HepG2 (cell line): ENCODE measurements around the gene SATB2. TPM values are rescaled to one million over a fixed set of nuclear protein-coding genes. Genes with fewer than 3 reads are reported as not detected.

Experiments
- ADNP ChIP-seq: sonication (generic); formaldehyde crosslinking; IDR thresholded peaks from 2 replicates; pipeline ENCODE4 v1.4.0; 2020; ENCODE audit warnings: missing genetic modification reagents
- ATRX ChIP-seq: sonication (generic); formaldehyde crosslinking; IDR thresholded peaks from 2 replicates; pipeline ENCODE4 v1.4.0; 2020; ENCODE audit warnings: missing genetic modification reagents, borderline replicate concordance
- BCL6 ChIP-seq: IDR thresholded peaks from 2 replicates; pipeline ENCODE4 v1.6.1; 2016; ENCODE audit warnings: missing genetic modification reagents, missing compliant biosample characterization
- CBX5 ChIP-seq: sonication (generic); formaldehyde crosslinking; IDR thresholded peaks from 2 replicates; pipeline ENCODE4 v1.4.0; 2020; ENCODE audit warnings: missing genetic modification reagents, borderline replicate concordance
- CHD4 ChIP-seq: fragments of 200-600 bp; sonication (generic); IDR thresholded peaks from 2 replicates; pipeline ENCODE4 v1.7.0; 2017; ENCODE audit warnings: mild to moderate bottlenecking, low read length, borderline replicate concordance
- FIP1L1 ChIP-seq: fragments of 200-400 bp; formaldehyde crosslinking; IDR thresholded peaks from 2 replicates; pipeline ENCODE4 v1.6.1; 2018; ENCODE audit warnings: low read depth, mild to moderate bottlenecking, low read length, moderate library complexity, borderline replicate concordance; ENCODE audit not compliant: insufficient read depth
- MTA1 ChIP-seq: sonication (generic); formaldehyde crosslinking; IDR thresholded peaks from 2 replicates; pipeline ENCODE4 v1.4.0; 2020; ENCODE audit warnings: missing genetic modification reagents, mild to moderate bottlenecking, borderline replicate concordance
- MZF1 ChIP-seq: sonication (generic); formaldehyde crosslinking; IDR thresholded peaks from 2 replicates; pipeline ENCODE4 v1.8.1; 2023; ENCODE audit warnings: mild to moderate bottlenecking, missing genetic modification reagents, borderline replicate concordance
- NCOR1 ChIP-seq: fragments of 200-600 bp; sonication (generic); IDR thresholded peaks from 2 replicates; pipeline ENCODE4 v1.7.0; 2017; ENCODE audit warnings: antibody characterized with exemption, low read length, borderline replicate concordance
- NFE2 ChIP-seq: sonication (generic); formaldehyde crosslinking; IDR thresholded peaks from 2 replicates; pipeline ENCODE4 v1.4.0; 2020; ENCODE audit warnings: missing genetic modification reagents
- NR2F1 ChIP-seq, 2 experiments: fragments of 450-650 bp in 1 of 2; formaldehyde crosslinking in 1 of 2; IDR thresholded peaks; 2 replicates each; pipeline versions ENCODE4 v1.5.0 to v1.6.1; 2016 to 2020; ENCODE audit warnings: mild to moderate bottlenecking in 1 of 2, missing compliant biosample characterization in 1 of 2, missing genetic modification reagents in 1 of 2, moderate library complexity in 1 of 2
- PAF1 ChIP-seq: IDR thresholded peaks from 2 replicates; pipeline ENCODE4 v1.6.1; 2016; ENCODE audit warnings: missing genetic modification reagents, missing compliant biosample characterization
- PCBP1 ChIP-seq: fragments of 200-400 bp; formaldehyde crosslinking; IDR thresholded peaks from 2 replicates; pipeline ENCODE4 v1.6.1; 2017; ENCODE audit warnings: mild to moderate bottlenecking, low read depth, low read length, borderline replicate concordance
- POLR2A ChIP-seq, 2 experiments: IDR thresholded peaks; 2 replicates each; pipeline ENCODE4 v1.6.1; 2011; ENCODE audit warnings: low read depth in 2 of 2, low read length in 2 of 2, mild to moderate bottlenecking in 1 of 2, moderate library complexity in 1 of 2; ENCODE audit not compliant: insufficient read depth in 1 of 2
- PRPF4 ChIP-seq: fragments of 200-400 bp; formaldehyde crosslinking; IDR thresholded peaks from 2 replicates; pipeline ENCODE4 v1.6.1; 2016; ENCODE audit warnings: low read length, low read depth; ENCODE audit not compliant: poor library complexity, severe bottlenecking
- RFX3 ChIP-seq: IDR thresholded peaks from 2 replicates; pipeline ENCODE4 v1.6.1; 2016; ENCODE audit warnings: missing biosample characterization, missing genetic modification reagents
- SRSF9 ChIP-seq: fragments of 200-400 bp; formaldehyde crosslinking; IDR thresholded peaks from 2 replicates; pipeline ENCODE4 v1.6.1; 2018; ENCODE audit warnings: borderline replicate concordance, mild to moderate bottlenecking, low read depth, low read length; ENCODE audit not compliant: insufficient read depth, poor library complexity, severe bottlenecking
- TRIM24 ChIP-seq: sonication (generic); formaldehyde crosslinking; IDR thresholded peaks from 2 replicates; pipeline ENCODE4 v1.8.0; 2022; ENCODE audit warnings: mild to moderate bottlenecking, missing genetic modification reagents
- ZKSCAN5 ChIP-seq: sonication (generic); formaldehyde crosslinking; IDR thresholded peaks from 2 replicates; pipeline ENCODE4 v1.5.1; 2020; ENCODE audit warnings: mild to moderate bottlenecking, missing genetic modification reagents
- ZMYM4 ChIP-seq: sonication (generic); formaldehyde crosslinking; IDR thresholded peaks from 2 replicates; pipeline ENCODE4 v1.8.1; 2023; ENCODE audit warnings: mild to moderate bottlenecking, missing genetic modification reagents
- ZNF253 ChIP-seq: sonication (generic); formaldehyde crosslinking; IDR thresholded peaks from 2 replicates; pipeline ENCODE4 v1.8.0; 2022; ENCODE audit warnings: mild to moderate bottlenecking, missing genetic modification reagents, borderline replicate concordance
- ZNF292 ChIP-seq: sonication (generic); formaldehyde crosslinking; IDR thresholded peaks from 2 replicates; pipeline ENCODE4 v1.8.1; 2022; ENCODE audit warnings: mild to moderate bottlenecking, low read depth, missing genetic modification reagents, borderline replicate concordance
- ZNF546 ChIP-seq: sonication (generic); formaldehyde crosslinking; conservative IDR thresholded peaks from 2 replicates; pipeline ENCODE4 v1.8.1; 2023; ENCODE audit warnings: mild to moderate bottlenecking, missing genetic modification reagents
- ZNF615 ChIP-seq: sonication (generic); formaldehyde crosslinking; IDR thresholded peaks from 2 replicates; pipeline ENCODE4 v1.5.0; 2020; ENCODE audit warnings: mild to moderate bottlenecking, missing genetic modification reagents, borderline replicate concordance
- polyA plus RNA-seq, 8 experiments: library from polyadenylated mRNA; depleted of rRNA in 3 of 8; stranded (reverse) in 7 of 8; unstranded in 1 of 8; fragments of >200 nt; fragmentation: Illumina TruSeq in 4 of 8; extraction: Trizol in 4 of 8; gene quantifications; 2 replicates each; pipeline versions ENCODE4 v1.2.1 to v1.2.3, GENCODE V29; 2011 to 2016; ENCODE audit warnings: low read depth in 4 of 8, missing spikeins in 1 of 8, mixed read lengths in 1 of 8; ENCODE audit not compliant: insufficient read depth in 1 of 8
- total RNA-seq, 5 experiments: library from RNA; depleted of rRNA; stranded (reverse); fragments of >200 nt; fragmentation: Illumina TruSeq; extraction: Trizol; gene quantifications; 2 replicates each; pipeline ENCODE4 v1.2.3, GENCODE V29; 2016; ENCODE audit warnings: low read depth in 1 of 5
- TF ChIP-seq, protein P1 (sequence below): sonication (generic); formaldehyde crosslinking; IDR thresholded peaks from 2 replicates; pipeline ENCODE4 v1.9.0; 2021; ENCODE audit warnings: missing genetic modification reagents, borderline replicate concordance
- TF ChIP-seq, protein P2 (sequence below): sonication (generic); formaldehyde crosslinking; IDR thresholded peaks from 2 replicates; pipeline ENCODE4 v1.5.0; 2020; ENCODE audit warnings: missing genetic modification reagents
- TF ChIP-seq, protein P3 (sequence below): sonication (generic); formaldehyde crosslinking; IDR thresholded peaks from 2 replicates; pipeline ENCODE4 v1.4.0; 2020; ENCODE audit warnings: missing genetic modification reagents
- TF ChIP-seq, protein P4 (sequence below): sonication (generic); formaldehyde crosslinking; IDR thresholded peaks from 2 replicates; pipeline ENCODE4 v1.5.0; 2020; ENCODE audit warnings: missing genetic modification reagents

The SATB2 gene
- total and polyA plus RNA-seq, 2 of the 13 experiments (the other 11 are each of a cell fraction or from before 2014, with no cell fraction given), result 2.5 to 5.5 TPM

DNA sequence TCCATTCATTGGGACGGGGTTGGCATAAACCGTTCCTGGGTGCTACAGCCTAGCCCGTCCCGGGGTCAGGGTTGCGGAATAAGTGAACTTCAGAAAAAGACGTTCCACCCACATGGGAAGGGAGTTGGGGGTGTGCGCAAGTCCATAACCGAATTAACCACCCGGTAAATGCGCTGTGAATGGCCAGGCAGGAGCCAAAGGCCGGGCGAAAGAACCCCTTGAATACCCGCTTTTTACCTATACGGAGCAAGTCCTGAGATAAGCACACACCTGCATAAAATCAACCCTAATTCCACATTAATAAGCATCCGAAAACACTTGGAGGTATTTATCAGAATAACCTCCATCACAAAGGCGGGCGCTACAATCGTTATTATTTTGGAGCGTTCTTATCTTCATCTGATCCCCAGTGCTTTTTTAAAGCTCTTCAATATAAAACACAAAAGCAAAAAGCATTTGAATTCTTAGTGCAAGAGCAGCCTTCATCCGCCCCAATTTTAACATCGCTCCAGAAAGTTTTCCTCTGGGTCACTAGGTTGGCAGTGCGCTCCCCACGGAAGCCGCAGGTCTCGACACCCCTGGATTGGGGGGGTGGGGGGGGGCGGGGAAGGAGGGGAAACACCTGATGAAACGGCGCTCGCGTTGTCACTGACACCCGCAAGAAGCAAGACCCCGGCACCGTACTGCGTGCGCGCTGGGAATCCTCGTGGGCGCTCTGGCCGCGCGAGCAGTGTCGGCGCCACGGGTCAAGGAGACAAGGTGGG is 1.2 kb downstream of the SATB2 start (continued):
- TF ChIP-seq, protein P1, sequence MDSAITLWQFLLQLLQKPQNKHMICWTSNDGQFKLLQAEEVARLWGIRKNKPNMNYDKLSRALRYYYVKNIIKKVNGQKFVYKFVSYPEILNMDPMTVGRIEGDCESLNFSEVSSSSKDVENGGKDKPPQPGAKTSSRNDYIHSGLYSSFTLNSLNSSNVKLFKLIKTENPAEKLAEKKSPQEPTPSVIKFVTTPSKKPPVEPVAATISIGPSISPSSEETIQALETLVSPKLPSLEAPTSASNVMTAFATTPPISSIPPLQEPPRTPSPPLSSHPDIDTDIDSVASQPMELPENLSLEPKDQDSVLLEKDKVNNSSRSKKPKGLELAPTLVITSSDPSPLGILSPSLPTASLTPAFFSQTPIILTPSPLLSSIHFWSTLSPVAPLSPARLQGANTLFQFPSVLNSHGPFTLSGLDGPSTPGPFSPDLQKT (CRISPR knock-in tag), result no peak
- TF ChIP-seq PAF1, result no peak
- no peak for TF ChIP-seq ZMYM4 (CRISPR knock-in tag)
- TF ChIP-seq BCL6 (CRISPR knock-in tag), result no peak
- TF ChIP-seq NFE2, result no peak
- no peak for TF ChIP-seq CHD4
- no peak for TF ChIP-seq SRSF9
- TF ChIP-seq MZF1 (CRISPR knock-in tag), result 0 out of 2 replicates have a peak, but pooled peaks have one; percentile 37
- TF ChIP-seq ZNF546 (CRISPR knock-in tag), result no peak
- TF ChIP-seq NCOR1, result no peak
- no peak for TF ChIP-seq NR2F1 (CRISPR knock-in tag; IDR thresholded peaks at IDR 0.05)
- TF ChIP-seq, protein P2, sequence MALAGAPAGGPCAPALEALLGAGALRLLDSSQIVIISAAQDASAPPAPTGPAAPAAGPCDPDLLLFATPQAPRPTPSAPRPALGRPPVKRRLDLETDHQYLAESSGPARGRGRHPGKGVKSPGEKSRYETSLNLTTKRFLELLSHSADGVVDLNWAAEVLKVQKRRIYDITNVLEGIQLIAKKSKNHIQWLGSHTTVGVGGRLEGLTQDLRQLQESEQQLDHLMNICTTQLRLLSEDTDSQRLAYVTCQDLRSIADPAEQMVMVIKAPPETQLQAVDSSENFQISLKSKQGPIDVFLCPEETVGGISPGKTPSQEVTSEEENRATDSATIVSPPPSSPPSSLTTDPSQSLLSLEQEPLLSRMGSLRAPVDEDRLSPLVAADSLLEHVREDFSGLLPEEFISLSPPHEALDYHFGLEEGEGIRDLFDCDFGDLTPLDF (CRISPR knock-in tag), result no peak
- TF ChIP-seq PCBP1, result peak; percentile 86
- TF ChIP-seq ZNF253 (CRISPR knock-in tag), result no peak
- TF ChIP-seq POLR2A (IDR thresholded peaks at IDR 0.05; ENCODE audit: insufficient read depth in 1 of 2, low read depth in 2 of 2, low read length in 2 of 2), result no peak
- TF ChIP-seq, protein P3, sequence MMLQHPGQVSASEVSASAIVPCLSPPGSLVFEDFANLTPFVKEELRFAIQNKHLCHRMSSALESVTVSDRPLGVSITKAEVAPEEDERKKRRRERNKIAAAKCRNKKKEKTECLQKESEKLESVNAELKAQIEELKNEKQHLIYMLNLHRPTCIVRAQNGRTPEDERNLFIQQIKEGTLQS (CRISPR knock-in tag), result no peak
- no peak for TF ChIP-seq TRIM24 (CRISPR knock-in tag)
- TF ChIP-seq CBX5, result no peak
- TF ChIP-seq ZKSCAN5 (CRISPR knock-in tag), result no peak
- TF ChIP-seq, protein P4, sequence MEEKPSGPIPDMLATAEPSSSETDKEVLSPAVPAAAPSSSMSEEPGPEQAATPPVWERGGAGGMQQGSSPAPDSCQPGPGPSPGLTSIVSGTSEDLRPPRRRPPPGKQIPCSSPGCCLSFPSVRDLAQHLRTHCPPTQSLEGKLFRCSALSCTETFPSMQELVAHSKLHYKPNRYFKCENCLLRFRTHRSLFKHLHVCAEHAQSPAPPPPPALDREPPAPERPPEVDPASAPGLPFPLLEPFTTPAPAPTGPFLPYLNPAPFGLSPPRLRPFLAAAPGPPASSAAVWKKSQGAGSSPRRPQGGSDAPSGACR (CRISPR knock-in tag), result no peak
- TF ChIP-seq RFX3, result no peak
- TF ChIP-seq ATRX (CRISPR knock-in tag), result no peak
- no peak for TF ChIP-seq FIP1L1
- TF ChIP-seq ZNF292 (CRISPR knock-in tag), result no peak
- TF ChIP-seq MTA1 (CRISPR knock-in tag), result no peak
- no peak for TF ChIP-seq ZNF615
- TF ChIP-seq ADNP (CRISPR knock-in tag), result no peak
- TF ChIP-seq PRPF4, result peak; percentile 72
